ENCODE measurements around the gene EMSY.
A peak's percentile ranks its signal among the peaks of the same experiment; 100 is the strongest.

Gene EMSY

DNA sequence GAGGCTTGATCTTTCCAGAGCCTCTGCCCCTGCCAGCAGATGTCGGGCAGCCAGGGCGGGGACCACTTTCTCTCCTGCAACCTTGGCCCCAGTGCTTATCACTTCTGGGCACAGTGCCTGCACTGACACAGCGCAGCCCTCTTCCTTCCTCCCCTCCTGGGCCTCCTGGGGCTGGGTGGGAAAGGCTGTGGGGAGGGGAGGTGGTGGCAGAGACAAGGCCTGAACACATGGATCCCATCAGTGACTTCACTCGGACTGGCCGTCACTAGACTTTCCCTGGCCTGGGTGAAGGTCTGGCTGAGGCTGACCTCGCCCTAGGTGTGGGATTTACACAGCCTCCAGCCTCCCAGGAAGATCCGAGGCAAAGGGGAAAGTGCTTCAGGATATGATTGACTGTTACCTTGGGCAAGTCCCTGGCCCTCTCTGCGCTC lies 157.6 kb downstream of the EMSY start:
- Mint-ChIP-seq H3K9me3 (no peaks in the 10 kb centered on the region), H3K4me3 (no peak overlapping the region), H3K27ac (peak overlapping the region in 1 of 2 donors; percentile 8), H3K4me1 (peaks cover 38% of the 10 kb centered on the region), H3K27me3 (peaks cover 13% of the 10 kb centered on the region)
- DNase-seq (no peak), ATAC-seq (no peak)

Measured in stimulated activated naive CD8-positive, alpha-beta T cell treated with anti-CD3 and anti-CD28 coated beads, Interleukin-15, amount 100 ng/mL, for 72 hours (primary cell).